ENCODE results near the gene ZG16B.

Gene ZG16B

GRCh38 chr16:2786061-2786825, 43.9 kb upstream of the ZG16B start:
- TF ChIP-seq CTCF (conservative IDR thresholded peaks at IDR 0.05; ENCODE audit: control insufficient read depth, insufficient read depth, low read depth, low read length) = no peak
- DNase-seq (ENCODE audit: low read depth) = no peak
- no peak overlapping the region for H3K4me3 ChIP-seq (ENCODE audit: control insufficient read depth, low read depth, low read length)

GRCh38 chr16:2786826-2787151, 43.3 kb upstream of the ZG16B start:
- no peak for TF ChIP-seq CTCF (conservative IDR thresholded peaks at IDR 0.05; ENCODE audit: control insufficient read depth, insufficient read depth, low read depth, low read length)
- no peak overlapping the region for H3K4me3 ChIP-seq (ENCODE audit: control insufficient read depth, low read depth, low read length)
- no peak for DNase-seq (ENCODE audit: low read depth)

- no peak for DNase-seq (ENCODE audit: low read depth)
- no peak for TF ChIP-seq CTCF (conservative IDR thresholded peaks at IDR 0.05; ENCODE audit: control insufficient read depth, insufficient read depth, low read depth, low read length)
These were observed 42.7 kb upstream of the ZG16B start, which contains the start of gene PRSS33 for GRCh38 chr16:2787406-2787805. PRSS33 (minus strand) TSS chr16:2787560; CDS start chr16:2786547, 1,013 bp downstream.

GRCh38 chr16:2787961-2788360, 42.1 kb upstream of the ZG16B start:
- TF ChIP-seq CTCF (conservative IDR thresholded peaks at IDR 0.05; ENCODE audit: control insufficient read depth, insufficient read depth, low read depth, low read length) = no peak
- DNase-seq (ENCODE audit: low read depth) = no peak
- H3K4me3 ChIP-seq (ENCODE audit: control insufficient read depth, low read depth, low read length) = no peak overlapping the region

More at GRCh38 chr16:2787406-2787805, 42.7 kb upstream of the ZG16B start, which contains the start of gene PRSS33:
- no peak within 1 kb of the TSS for H3K4me3 ChIP-seq (ENCODE audit: control insufficient read depth, low read depth, low read length)

GRCh38 chr16:2790631-2791030, 39.5 kb upstream of the ZG16B start:
- DNase-seq (ENCODE audit: low read depth) = no peak
- H3K4me3 ChIP-seq (ENCODE audit: control insufficient read depth, low read depth, low read length) = no peak overlapping the region
- no peak for TF ChIP-seq CTCF (conservative IDR thresholded peaks at IDR 0.05; ENCODE audit: control insufficient read depth, insufficient read depth, low read depth, low read length)

- DNase-seq (ENCODE audit: low read depth) = no peak
- H3K4me3 ChIP-seq (ENCODE audit: control insufficient read depth, low read depth, low read length) = no peak overlapping the region
- no peak for TF ChIP-seq CTCF (conservative IDR thresholded peaks at IDR 0.05; ENCODE audit: control insufficient read depth, insufficient read depth, low read depth, low read length)
These were observed 38.9 kb upstream of the ZG16B start for GRCh38 chr16:2791174-2791573.
